Measurements from ENCODE around the gene CXCL16.

GRCh38 chr17:4715063-4715744 is 24.5 kb downstream of the CXCL16 start:
- TF ChIP-seq CTCF (IDR thresholded peaks at IDR 0.05): no peak
- no peak for TF ChIP-seq EZH2 (IDR thresholded peaks at IDR 0.05)
- TF ChIP-seq EZH2phosphoT487 (IDR thresholded peaks at IDR 0.05): no peak

Data from neural progenitor cell (in vitro differentiated cells).